ENCODE measurements around the gene AMZ1. TPM values are rescaled to one million over a fixed set of nuclear protein-coding genes. Genes with fewer than 3 reads are reported as not detected.

AMZ1 gene, protein sequence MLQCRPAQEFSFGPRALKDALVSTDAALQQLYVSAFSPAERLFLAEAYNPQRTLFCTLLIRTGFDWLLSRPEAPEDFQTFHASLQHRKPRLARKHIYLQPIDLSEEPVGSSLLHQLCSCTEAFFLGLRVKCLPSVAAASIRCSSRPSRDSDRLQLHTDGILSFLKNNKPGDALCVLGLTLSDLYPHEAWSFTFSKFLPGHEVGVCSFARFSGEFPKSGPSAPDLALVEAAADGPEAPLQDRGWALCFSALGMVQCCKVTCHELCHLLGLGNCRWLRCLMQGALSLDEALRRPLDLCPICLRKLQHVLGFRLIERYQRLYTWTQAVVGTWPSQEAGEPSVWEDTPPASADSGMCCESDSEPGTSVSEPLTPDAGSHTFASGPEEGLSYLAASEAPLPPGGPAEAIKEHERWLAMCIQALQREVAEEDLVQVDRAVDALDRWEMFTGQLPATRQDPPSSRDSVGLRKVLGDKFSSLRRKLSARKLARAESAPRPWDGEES
- total RNA-seq = 0.14 TPM in 1 of 2 replicates, not detected in the other

DNA sequence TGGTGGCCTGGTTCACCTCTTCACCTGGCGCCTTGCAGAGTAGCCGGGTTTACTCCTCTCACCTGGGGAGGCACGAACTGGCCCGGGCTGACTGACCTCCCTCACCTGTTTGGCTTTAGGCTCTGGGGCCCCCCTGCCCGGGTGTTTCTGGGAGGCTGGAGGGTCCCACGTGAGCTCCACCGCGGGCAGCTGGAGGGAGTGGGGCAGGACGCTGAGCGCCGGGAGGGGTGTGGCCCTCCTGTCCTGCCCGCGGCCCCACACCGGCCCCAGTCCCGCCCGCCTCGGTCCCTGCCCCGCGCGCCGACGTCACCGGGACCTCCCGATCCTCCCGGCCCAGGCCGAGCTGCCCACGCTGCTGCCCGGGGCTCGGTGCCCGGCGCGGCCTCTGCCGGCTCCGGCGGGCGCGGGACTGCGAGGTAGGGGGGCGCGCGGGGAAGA is at the start of gene AMZ1:
Gene AMZ1 (plus strand): TSS at position 322 of the 438 bp plus-strand sequence. CDS start 12,250 bp downstream, outside the sequence.

Other genes with a start within 250 kb of the AMZ1 start
- gene GRIFIN, start 211.8 kb upstream of the AMZ1 start, total RNA-seq = not detected in 2 replicates
- gene LFNG, start 168.4 kb upstream of the AMZ1 start, total RNA-seq = 44.6 and 46.8 TPM in 2 replicates
- gene BRAT1, start 132.7 kb upstream of the AMZ1 start, total RNA-seq = 44.8 and 53.7 TPM in 2 replicates
- 8.1 and 14.4 TPM in 2 replicates for gene IQCE, start 129.2 kb upstream of the AMZ1 start, total RNA-seq
- 47.4 and 55.3 TPM in 2 replicates for gene TTYH3, start 56.2 kb upstream of the AMZ1 start, total RNA-seq
- gene GNA12, start 156.1 kb downstream of the AMZ1 start, total RNA-seq = 15.0 and 18.1 TPM in 2 replicates

Measured in airway epithelial cell (primary cell).